T-helper 2 cell treated with Interferon-gamma antibody and Interleukin-4, amounts not matched to agents 100 ng/mL and 5 ng/mL, for 36 hours (primary cell): ENCODE data around the gene PIWIL1. TPM values are rescaled to one million over a fixed set of nuclear protein-coding genes. Genes with fewer than 3 reads are reported as not detected.

Experiments
- intact Hi-C: fragments of 100-400 bp; cut with micrococcal nuclease; formaldehyde crosslinking; loops from one replicate; pipeline ENCODE4 v1.15.1; 2023
- total RNA-seq: library from RNA; stranded (reverse); gene quantifications from 2 replicates; pipeline ENCODE4 v1.2.3, GENCODE V29; 2022

Gene PIWIL1
- 0.25 and 0.27 TPM in 2 replicates for total RNA-seq

- intact Hi-C loops, result no loop called here
Measured at GRCh38 chr12:130337488-130338303, at the start of gene PIWIL1. Gene PIWIL1 (plus strand): TSS chr12:130337887. CDS start chr12:130342592, 4,705 bp downstream.

- intact Hi-C loops, result no loop called here
Measured at GRCh38 chr12:130288206-130288605, 49.5 kb upstream of the PIWIL1 start.

GRCh38 chr12:130288691-130289090 lies 49.0 kb upstream of the PIWIL1 start:
- intact Hi-C loops, result no loop called here

GRCh38 chr12:130290114-130290513 lies 47.6 kb upstream of the PIWIL1 start:
- intact Hi-C loops, result no loop called here

GRCh38 chr12:130298322-130299021 lies 39.2 kb upstream of the PIWIL1 start:
- intact Hi-C loops, result no loop called here

GRCh38 chr12:130299574-130299973 lies 38.1 kb upstream of the PIWIL1 start:
- intact Hi-C loops, result no loop called here

GRCh38 chr12:130300090-130300489 lies 37.6 kb upstream of the PIWIL1 start:
- intact Hi-C loops, result no loop called here

- intact Hi-C loops, result no loop called here
Measured at GRCh38 chr12:130300737-130301535, 36.8 kb upstream of the PIWIL1 start.

- intact Hi-C loops, result no loop called here
Measured at GRCh38 chr12:130301559-130301958, 36.1 kb upstream of the PIWIL1 start.

- intact Hi-C loops, result no loop called here
Measured at GRCh38 chr12:130303781-130304180, 33.9 kb upstream of the PIWIL1 start.

- intact Hi-C loops, result no loop called here
Measured at GRCh38 chr12:130307859-130308258, 29.8 kb upstream of the PIWIL1 start.

- intact Hi-C loops, result no loop called here
Measured at GRCh38 chr12:130308393-130308792, 29.3 kb upstream of the PIWIL1 start.

- intact Hi-C loops, result no loop called here
Measured at GRCh38 chr12:130316251-130316650, 21.4 kb upstream of the PIWIL1 start.

GRCh38 chr12:130320536-130320935 lies 17.2 kb upstream of the PIWIL1 start:
- intact Hi-C loops, result no loop called here

- intact Hi-C loops, result no loop called here
Measured at GRCh38 chr12:130322263-130322662, 15.4 kb upstream of the PIWIL1 start.

- intact Hi-C loops, result no loop called here
Measured at GRCh38 chr12:130330685-130331084, 7.0 kb upstream of the PIWIL1 start.

- intact Hi-C loops, result no loop called here
Measured at GRCh38 chr12:130331146-130331545, 6.5 kb upstream of the PIWIL1 start.

- intact Hi-C loops, result no loop called here
Measured at GRCh38 chr12:130333341-130333740, 4.3 kb upstream of the PIWIL1 start.

- intact Hi-C loops, result no loop called here
Measured at GRCh38 chr12:130334399-130334798, 3.3 kb upstream of the PIWIL1 start.

- intact Hi-C loops, result loop anchor here (1.0 kb wide), 2 partner anchors 288 to 309 kb away; no protein-coding TSS in a partner anchor
Measured at GRCh38 chr12:130334937-130335336, 2.8 kb upstream of the PIWIL1 start.

GRCh38 chr12:130335517-130336392 lies 1.9 kb upstream of the PIWIL1 start:
- intact Hi-C loops, result loop anchor here (1.0 kb wide), 2 partner anchors 288 to 309 kb away; no protein-coding TSS in a partner anchor
